ENCODE measurements around the gene SYNPR.

DNA sequence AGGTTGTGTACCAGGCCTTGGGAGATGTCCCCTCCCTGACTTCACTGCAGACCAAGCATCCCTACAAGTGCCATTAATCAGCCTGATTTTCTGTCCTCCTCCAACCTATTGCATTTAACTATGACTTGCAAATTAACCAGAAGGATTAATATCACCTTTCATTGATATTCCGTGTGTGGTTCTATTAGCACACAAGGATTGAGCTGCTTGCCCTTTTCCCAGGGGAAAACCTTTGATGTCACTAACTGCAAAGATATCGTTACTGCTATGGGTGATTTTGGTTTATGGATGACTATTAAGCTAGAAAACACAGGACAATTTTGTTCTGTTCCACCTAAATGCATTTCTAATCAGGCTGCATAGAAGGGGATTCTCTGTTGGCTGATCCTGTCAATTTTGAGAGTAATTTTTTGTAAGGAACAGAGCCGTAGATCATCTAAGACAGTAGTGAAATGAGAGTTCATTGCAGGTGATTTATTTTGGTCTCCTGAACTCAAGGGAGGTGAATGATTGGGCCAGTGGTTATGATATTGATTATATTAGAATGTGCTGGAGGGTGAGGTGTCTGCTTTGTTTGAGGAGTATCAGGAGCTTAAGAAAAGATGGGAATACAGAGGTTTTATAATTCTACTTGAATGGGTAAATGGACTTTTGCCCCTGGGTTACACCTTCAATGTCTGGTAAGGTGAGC is 196.9 kb downstream of the SYNPR start:
- TF ChIP-seq, protein P1, sequence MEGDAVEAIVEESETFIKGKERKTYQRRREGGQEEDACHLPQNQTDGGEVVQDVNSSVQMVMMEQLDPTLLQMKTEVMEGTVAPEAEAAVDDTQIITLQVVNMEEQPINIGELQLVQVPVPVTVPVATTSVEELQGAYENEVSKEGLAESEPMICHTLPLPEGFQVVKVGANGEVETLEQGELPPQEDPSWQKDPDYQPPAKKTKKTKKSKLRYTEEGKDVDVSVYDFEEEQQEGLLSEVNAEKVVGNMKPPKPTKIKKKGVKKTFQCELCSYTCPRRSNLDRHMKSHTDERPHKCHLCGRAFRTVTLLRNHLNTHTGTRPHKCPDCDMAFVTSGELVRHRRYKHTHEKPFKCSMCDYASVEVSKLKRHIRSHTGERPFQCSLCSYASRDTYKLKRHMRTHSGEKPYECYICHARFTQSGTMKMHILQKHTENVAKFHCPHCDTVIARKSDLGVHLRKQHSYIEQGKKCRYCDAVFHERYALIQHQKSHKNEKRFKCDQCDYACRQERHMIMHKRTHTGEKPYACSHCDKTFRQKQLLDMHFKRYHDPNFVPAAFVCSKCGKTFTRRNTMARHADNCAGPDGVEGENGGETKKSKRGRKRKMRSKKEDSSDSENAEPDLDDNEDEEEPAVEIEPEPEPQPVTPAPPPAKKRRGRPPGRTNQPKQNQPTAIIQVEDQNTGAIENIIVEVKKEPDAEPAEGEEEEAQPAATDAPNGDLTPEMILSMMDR (conservative IDR thresholded peaks at IDR 0.05 in 1 of 2, IDR thresholded peaks at IDR 0.05 in 1 of 2; ENCODE audit: extremely low read depth in 1 of 2, insufficient read depth in 1 of 2, low read depth in 1 of 2, low read length in 2 of 2): no peak
- no peak for TF ChIP-seq EZH2 (IDR thresholded peaks at IDR 0.05; ENCODE audit: borderline replicate concordance, low read length)

All from mammary epithelial cell (primary cell).